Testis (tissue), 3 donors: Measurements from ENCODE around the gene NOL4L. TPM values are rescaled to one million over a fixed set of nuclear protein-coding genes. Genes with fewer than 3 reads are reported as not detected.

Experiments
- DNase-seq: peaks from one replicate; pipeline ENCODE4 v3.0.0-alpha.2; 2019
- H3K27ac ChIP-seq, 2 donors: fragments of 200-600 bp; sonication (generic); one replicate each; pipeline ENCODE4 v1.5.1; 2019
- H3K27me3 ChIP-seq: fragments of 200-600 bp; sonication (generic); one replicate; pipeline ENCODE4 v1.5.1; 2019
- H3K36me3 ChIP-seq: fragments of 200-600 bp; sonication (generic); one replicate; pipeline ENCODE4 v1.5.1; 2017; ENCODE audit warnings: low read depth; ENCODE audit errors: missing control alignments
- H3K4me1 ChIP-seq: fragments of 200-600 bp; sonication (generic); one replicate; pipeline ENCODE4 v1.5.1; 2019
- H3K4me3 ChIP-seq, 2 donors: fragments of 200-600 bp; sonication (generic); one replicate each; pipeline ENCODE4 v1.5.1; 2017 to 2019
- H3K9me3 ChIP-seq: fragments of 200-600 bp; sonication (generic); one replicate; pipeline ENCODE4 v1.5.1; 2017
- POLR2A ChIP-seq: fragments of 450-650 bp; IDR thresholded peaks from one replicate; pipeline ENCODE4 v1.6.1; 2017; ENCODE audit warnings: antibody characterized with exemption, mild to moderate bottlenecking, moderate library complexity
- whole genome bisulfite sequencing, 2 donors: methylation state at CpG; one replicate each; pipeline ENCODE4 v1.1.5; 2018; 5-methylcytosine and 5-hydroxymethylcytosine counted together
- intact Hi-C: fragments of 100-400 bp; cut with DNase I; formaldehyde crosslinking; loops from one replicate; pipeline ENCODE4 v1.15.1; 2023; ENCODE audit warnings: low total_unique reads
- polyA plus RNA-seq: library from polyadenylated mRNA; stranded (reverse); fragments of 350-450 nt; fragmentation: Illumina TruSeq; extraction: RNeasy Lipid Tissue Mini Kit (QIAGEN cat#74804); gene quantifications from one replicate; pipeline ENCODE4 v1.2.3, GENCODE V29; 2014; ENCODE audit warnings: low read depth, low replicate concordance; ENCODE audit not compliant: insufficient read depth
- total RNA-seq, 2 donors: library from RNA; depleted of rRNA; stranded (reverse); fragments of >200 nt; gene quantifications; one replicate each; pipeline ENCODE4 v1.2.3, GENCODE V29; 2016
- TF ChIP-seq, protein P1 (sequence below), 3 experiments: fragments of 450-650 bp in 2 of 3; fragments of 200-600 bp in 1 of 3; sonication (generic) in 1 of 3; IDR thresholded peaks; one replicate each; pipeline ENCODE4 v1.5.1; 2016 to 2019; ENCODE audit warnings: antibody characterized with exemption in 3 of 3, mild to moderate bottlenecking in 2 of 3, moderate library complexity in 1 of 3

The NOL4L gene
- total and polyA plus RNA-seq, 3 donors from 2014 or later: 100.0 to 129 (median 115) TPM

DNA sequence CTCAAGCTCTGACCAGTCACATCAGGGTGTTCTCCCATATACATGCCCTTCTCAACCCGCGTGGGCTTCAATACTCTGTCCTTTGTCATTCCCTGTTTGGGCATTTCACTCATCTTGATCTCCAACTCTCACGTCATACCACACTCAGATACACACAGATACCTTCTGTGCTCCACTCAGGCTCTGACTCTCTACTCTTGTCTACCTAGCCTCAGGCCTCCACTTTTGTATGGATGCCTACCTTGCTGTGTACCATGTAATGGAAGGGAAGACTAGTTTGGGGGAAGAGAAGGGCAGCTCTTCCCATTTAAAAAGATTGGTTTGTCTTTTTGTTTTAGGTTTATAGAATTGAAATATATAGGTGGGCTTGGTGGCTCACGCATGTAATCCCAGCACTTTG, 178.4 kb downstream of the NOL4L start:
- 93 to 95% methylated on average over 4 of the region's 4 CpGs for WGBS, 2 donors
- H3K27me3 ChIP-seq: no peaks in the 10 kb centered on the region

GRCh38 chr20:32404017-32404416, 181.1 kb downstream of the NOL4L start:
- TF ChIP-seq POLR2A: no peak
- TF ChIP-seq, protein P1, sequence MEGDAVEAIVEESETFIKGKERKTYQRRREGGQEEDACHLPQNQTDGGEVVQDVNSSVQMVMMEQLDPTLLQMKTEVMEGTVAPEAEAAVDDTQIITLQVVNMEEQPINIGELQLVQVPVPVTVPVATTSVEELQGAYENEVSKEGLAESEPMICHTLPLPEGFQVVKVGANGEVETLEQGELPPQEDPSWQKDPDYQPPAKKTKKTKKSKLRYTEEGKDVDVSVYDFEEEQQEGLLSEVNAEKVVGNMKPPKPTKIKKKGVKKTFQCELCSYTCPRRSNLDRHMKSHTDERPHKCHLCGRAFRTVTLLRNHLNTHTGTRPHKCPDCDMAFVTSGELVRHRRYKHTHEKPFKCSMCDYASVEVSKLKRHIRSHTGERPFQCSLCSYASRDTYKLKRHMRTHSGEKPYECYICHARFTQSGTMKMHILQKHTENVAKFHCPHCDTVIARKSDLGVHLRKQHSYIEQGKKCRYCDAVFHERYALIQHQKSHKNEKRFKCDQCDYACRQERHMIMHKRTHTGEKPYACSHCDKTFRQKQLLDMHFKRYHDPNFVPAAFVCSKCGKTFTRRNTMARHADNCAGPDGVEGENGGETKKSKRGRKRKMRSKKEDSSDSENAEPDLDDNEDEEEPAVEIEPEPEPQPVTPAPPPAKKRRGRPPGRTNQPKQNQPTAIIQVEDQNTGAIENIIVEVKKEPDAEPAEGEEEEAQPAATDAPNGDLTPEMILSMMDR (IDR thresholded peaks at IDR 0.05): no peak
- 59 to 85% methylated on average over 2 of the region's 2 CpGs for WGBS, 2 donors
- Histone ChIP-seq H3K4me1 (no peaks in the 10 kb centered on the region), H3K9me3 (no peaks in the 10 kb centered on the region), H3K27me3 (no peaks in the 10 kb centered on the region), H3K36me3 (no peaks in the 10 kb centered on the region), H3K4me3 (no peak overlapping the region), H3K27ac (no peak overlapping the region)
- DNase-seq: no peak
- intact Hi-C loops: no loop called here

More for the DNA sequence above, 178.4 kb downstream of the NOL4L start:
- TF ChIP-seq, protein P1 (IDR thresholded peaks at IDR 0.05): no peak
- Histone ChIP-seq H3K4me3 (no peak overlapping the region), H3K9me3 (no peaks in the 10 kb centered on the region), H3K36me3 (no peaks in the 10 kb centered on the region), H3K27ac (no peak overlapping the region), H3K4me1 (no peaks in the 10 kb centered on the region)
- intact Hi-C loops: no loop called here
- no peak for DNase-seq

- no peaks in the 10 kb centered on the region for H3K9me3 ChIP-seq
- no peak overlapping the region for H3K4me3 ChIP-seq
- WGBS, 2 donors: 100% methylated on average over 1 of the region's 1 CpG
- TF ChIP-seq, protein P1 (IDR thresholded peaks at IDR 0.05): no peak
- no peak for TF ChIP-seq POLR2A
- no peaks in the 10 kb centered on the region for H3K36me3 ChIP-seq
- no peak for DNase-seq
- H3K27me3 ChIP-seq: no peaks in the 10 kb centered on the region
- intact Hi-C loops: no loop called here
- no peak overlapping the region for H3K27ac ChIP-seq
- H3K4me1 ChIP-seq: no peaks in the 10 kb centered on the region
Observed at GRCh38 chr20:32400476-32400875, 184.7 kb downstream of the NOL4L start.

DNA sequence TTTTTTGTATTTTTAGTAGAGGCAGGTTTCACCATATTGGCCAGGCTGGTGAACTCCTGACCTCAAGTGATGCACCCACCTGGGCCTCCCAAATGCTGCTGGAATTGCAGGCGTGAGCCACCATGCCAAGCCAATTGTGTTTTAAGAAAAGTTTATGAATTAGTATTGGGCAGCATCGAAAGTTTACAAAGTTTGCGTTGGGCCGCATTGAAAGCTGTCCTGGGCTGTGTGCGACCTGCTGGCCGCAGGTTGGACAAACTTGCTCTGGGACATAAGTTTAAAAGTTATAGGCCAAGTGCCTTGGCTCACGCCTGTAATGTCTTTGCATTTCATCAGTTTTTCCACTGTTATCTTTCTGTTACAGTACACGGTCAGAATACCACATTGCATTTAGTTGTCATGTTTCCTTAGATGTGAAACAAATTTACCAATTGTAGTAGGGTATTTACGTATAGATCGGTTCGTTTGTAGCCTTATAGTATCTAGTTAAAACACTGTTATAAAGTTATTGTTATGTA, 187.5 kb downstream of the NOL4L start:
- TF ChIP-seq, protein P1 (IDR thresholded peaks at IDR 0.05): no peak
- TF ChIP-seq POLR2A: no peak
- Histone ChIP-seq H3K9me3 (no peaks in the 10 kb centered on the region), H3K36me3 (no peaks in the 10 kb centered on the region), H3K4me3 (no peak overlapping the region), H3K27ac (no peak overlapping the region), H3K4me1 (no peaks in the 10 kb centered on the region), H3K27me3 (no peaks in the 10 kb centered on the region)
- intact Hi-C loops: no loop called here
- WGBS, 2 donors: 77 to 78% methylated on average over 11 of the region's 11 CpGs
- no peak for DNase-seq

DNA sequence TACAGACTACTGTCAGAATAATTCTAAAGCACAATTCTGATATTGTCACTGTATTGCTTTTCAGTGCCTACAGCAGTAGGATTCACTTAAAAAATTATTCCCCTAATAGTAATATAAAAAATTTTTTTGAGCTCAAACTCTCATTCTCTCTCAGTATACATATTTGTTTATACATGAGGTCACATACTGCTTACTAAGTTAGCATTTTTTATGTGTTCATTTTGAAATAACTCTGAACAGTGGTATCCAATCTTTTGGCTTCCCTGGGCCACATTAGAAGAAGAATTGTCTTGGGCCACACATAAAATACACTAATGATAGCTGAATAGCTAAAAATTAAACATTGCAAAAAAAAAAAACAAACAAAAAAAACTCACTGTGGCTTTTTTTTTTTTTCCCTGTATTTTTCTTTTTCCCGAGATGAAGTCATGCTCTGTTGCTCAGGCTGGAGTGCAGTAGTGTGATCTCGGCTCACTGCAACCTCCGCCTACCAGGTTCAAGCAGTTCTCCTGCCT, 188.4 kb downstream of the NOL4L start:
- intact Hi-C loops: no loop called here
- TF ChIP-seq POLR2A: no peak
- TF ChIP-seq, protein P1 (IDR thresholded peaks at IDR 0.05): no peak
- no peaks in the 10 kb centered on the region for H3K9me3 ChIP-seq

More for the DNA sequence above, 188.4 kb downstream of the NOL4L start:
- Histone ChIP-seq H3K27ac (no peak overlapping the region), H3K4me1 (no peaks in the 10 kb centered on the region), H3K4me3 (no peak overlapping the region), H3K36me3 (no peaks in the 10 kb centered on the region), H3K27me3 (no peaks in the 10 kb centered on the region)
- no peak for DNase-seq
- WGBS, 2 donors: 62 to 74% methylated on average over 3 of the region's 3 CpGs
